HUES6 (cell line): ENCODE measurements around the gene NR3C2.

Source experiments
- H3K27ac ChIP-seq: 2 replicates; pipeline ENCODE4 v1.7.0; 2013; ENCODE audit warnings: low read depth, mild to moderate bottlenecking, low read length, inconsistent platforms
- H3K27me3 ChIP-seq: 2 replicates; pipeline ENCODE4 v1.6.1; 2013; ENCODE audit warnings: low read length; ENCODE audit not compliant: control insufficient read depth, insufficient read depth
- H3K36me3 ChIP-seq: 2 replicates; pipeline ENCODE4 v1.6.1; 2013; ENCODE audit warnings: low read length; ENCODE audit not compliant: control insufficient read depth, insufficient read depth
- H3K4me1 ChIP-seq: 2 replicates; pipeline ENCODE4 v1.6.1; 2013; ENCODE audit warnings: low read length; ENCODE audit not compliant: control insufficient read depth, insufficient read depth
- H3K4me3 ChIP-seq: 2 replicates; pipeline ENCODE4 v1.5.1; 2013; ENCODE audit warnings: low read depth, low read length
- H3K9ac ChIP-seq: one replicate; pipeline ENCODE4 v1.6.1; 2013; ENCODE audit warnings: mild to moderate bottlenecking, low read length
- H3K9me3 ChIP-seq: 2 replicates; pipeline ENCODE4 v1.6.1; 2013; ENCODE audit warnings: low read depth, low read length; ENCODE audit not compliant: control insufficient read depth, insufficient read depth

Gene NR3C2

GRCh38 chr4:148434075-148434773, 8.0 kb downstream of the NR3C2 start:
- Histone ChIP-seq H3K4me1 (no peaks in the 10 kb centered on the region), H3K4me3 (no peak overlapping the region), H3K27ac (no peak overlapping the region), H3K9ac (no peak overlapping the region), H3K36me3 (no peaks in the 10 kb centered on the region), H3K27me3 (no peaks in the 10 kb centered on the region), H3K9me3 (no peaks in the 10 kb centered on the region)

DNA sequence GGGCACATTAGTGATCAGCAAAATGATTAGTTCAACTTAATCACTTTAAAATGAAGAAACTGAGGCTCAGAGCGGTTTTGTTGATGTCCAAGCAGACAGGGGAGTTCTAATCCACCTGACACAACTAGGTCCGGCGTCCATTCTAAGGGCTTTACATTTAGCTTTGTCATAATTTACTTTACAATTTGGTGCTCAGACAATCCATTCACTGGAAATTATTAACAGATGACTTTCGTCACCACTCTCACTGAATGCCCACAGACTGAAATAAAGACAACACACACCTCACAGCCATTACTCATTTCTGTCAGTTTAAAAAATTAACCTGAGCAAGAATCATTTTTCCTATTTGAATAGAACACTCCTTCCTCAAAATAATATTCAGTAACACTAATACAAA, 10.8 kb downstream of the NR3C2 start:
- Histone ChIP-seq H3K4me1 (no peaks in the 10 kb centered on the region), H3K36me3 (no peaks in the 10 kb centered on the region), H3K9me3 (no peaks in the 10 kb centered on the region), H3K4me3 (no peak overlapping the region), H3K27me3 (no peaks in the 10 kb centered on the region), H3K9ac (no peak overlapping the region), H3K27ac (no peak overlapping the region)

DNA sequence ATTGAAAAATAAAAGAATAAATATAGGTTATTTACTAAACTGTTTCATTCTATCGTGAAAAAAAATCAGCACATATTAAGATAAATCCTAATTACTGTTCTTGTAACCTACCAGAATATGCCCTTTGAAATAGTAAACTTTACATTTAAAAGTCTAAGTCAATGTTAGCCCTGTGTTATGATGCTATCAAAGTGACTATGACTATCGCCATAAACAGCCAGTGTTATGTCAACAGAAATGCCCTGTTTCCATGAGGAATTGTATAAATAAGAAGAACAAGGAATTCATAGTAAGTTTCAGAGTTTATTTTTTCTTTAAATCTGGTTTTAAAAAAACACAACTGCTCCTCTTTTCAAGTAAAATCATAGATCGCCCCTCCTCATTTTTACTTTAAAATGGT, 11.4 kb downstream of the NR3C2 start:
- Histone ChIP-seq H3K4me3 (no peak overlapping the region), H3K9ac (no peak overlapping the region), H3K27ac (no peak overlapping the region)

DNA sequence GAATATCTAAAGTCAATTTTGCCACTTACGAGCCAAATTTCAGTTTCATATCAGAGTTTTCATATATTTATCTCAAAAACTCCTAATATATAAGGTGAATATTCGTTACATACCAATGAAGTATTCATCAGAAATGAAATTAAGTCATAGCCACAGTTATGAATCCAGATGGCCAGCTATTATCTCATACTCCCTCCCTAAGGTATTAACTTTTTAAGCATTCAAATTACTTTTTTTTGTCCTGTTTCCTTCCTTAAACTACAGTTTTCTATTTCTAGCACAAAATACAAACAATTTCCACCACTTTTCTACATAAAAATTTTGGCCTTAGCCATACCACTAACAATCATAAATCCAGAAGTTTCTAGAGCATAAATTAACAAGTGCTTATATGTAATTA, 13.0 kb downstream of the NR3C2 start:
- Histone ChIP-seq H3K27ac (no peak overlapping the region), H3K27me3 (no peaks in the 10 kb centered on the region), H3K9me3 (no peaks in the 10 kb centered on the region)

More for the DNA sequence above, 11.4 kb downstream of the NR3C2 start:
- Histone ChIP-seq H3K27me3 (no peaks in the 10 kb centered on the region), H3K36me3 (no peaks in the 10 kb centered on the region), H3K4me1 (no peaks in the 10 kb centered on the region), H3K9me3 (no peaks in the 10 kb centered on the region)

DNA sequence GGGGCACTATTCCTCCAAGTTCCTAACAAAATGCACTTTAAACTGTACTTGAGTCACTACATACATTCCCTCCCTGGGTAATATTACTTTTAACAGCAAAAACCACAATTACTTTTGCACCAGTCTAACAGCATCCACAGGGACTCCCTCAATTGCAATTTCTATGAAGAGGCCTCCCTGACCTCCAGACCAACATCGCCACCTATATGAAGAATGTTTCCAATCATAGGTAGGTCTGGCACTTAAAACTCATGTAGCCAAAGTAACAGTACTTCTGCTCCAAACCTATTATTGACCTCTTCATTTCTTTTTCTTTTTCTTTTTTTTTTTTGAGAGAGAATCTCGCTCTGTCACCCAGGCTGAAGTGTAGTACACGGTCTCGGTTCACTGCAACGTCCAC, 15.6 kb downstream of the NR3C2 start:
- Histone ChIP-seq H3K4me3 (no peak overlapping the region), H3K9me3 (no peaks in the 10 kb centered on the region), H3K4me1 (no peaks in the 10 kb centered on the region), H3K27me3 (no peaks in the 10 kb centered on the region), H3K36me3 (no peaks in the 10 kb centered on the region), H3K9ac (no peak overlapping the region), H3K27ac (no peak overlapping the region)

More for the DNA sequence above, 13.0 kb downstream of the NR3C2 start:
- Histone ChIP-seq H3K4me3 (no peak overlapping the region), H3K4me1 (no peaks in the 10 kb centered on the region), H3K9ac (no peak overlapping the region), H3K36me3 (no peaks in the 10 kb centered on the region)

GRCh38 chr4:148425327-148426110, 16.7 kb downstream of the NR3C2 start:
- Histone ChIP-seq H3K27ac (no peak overlapping the region), H3K27me3 (no peaks in the 10 kb centered on the region), H3K9me3 (no peaks in the 10 kb centered on the region), H3K4me3 (no peak overlapping the region), H3K4me1 (no peaks in the 10 kb centered on the region), H3K9ac (no peak overlapping the region), H3K36me3 (no peaks in the 10 kb centered on the region)

DNA sequence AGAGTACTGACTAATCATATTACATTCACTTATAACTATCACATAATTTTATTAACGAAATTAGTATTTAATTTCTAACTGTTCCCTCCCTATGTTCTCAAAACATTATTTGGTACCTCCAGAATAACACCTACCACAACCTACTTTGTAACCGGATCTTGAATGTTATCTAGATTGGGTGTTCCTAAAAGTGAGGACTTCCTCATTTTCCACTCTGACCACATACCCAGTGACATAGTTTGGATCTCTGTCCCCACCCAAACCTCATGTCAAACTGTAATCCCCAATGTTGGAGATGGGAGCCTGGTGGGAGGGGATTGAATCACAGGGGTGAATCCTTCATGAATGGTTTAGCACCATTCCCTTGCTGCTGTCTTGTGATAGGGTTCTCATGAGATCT, 21.8 kb downstream of the NR3C2 start:
- Histone ChIP-seq H3K9ac (no peak overlapping the region), H3K27ac (no peak overlapping the region), H3K9me3 (no peaks in the 10 kb centered on the region), H3K27me3 (no peaks in the 10 kb centered on the region), H3K4me1 (no peaks in the 10 kb centered on the region), H3K4me3 (no peak overlapping the region), H3K36me3 (no peaks in the 10 kb centered on the region)

DNA sequence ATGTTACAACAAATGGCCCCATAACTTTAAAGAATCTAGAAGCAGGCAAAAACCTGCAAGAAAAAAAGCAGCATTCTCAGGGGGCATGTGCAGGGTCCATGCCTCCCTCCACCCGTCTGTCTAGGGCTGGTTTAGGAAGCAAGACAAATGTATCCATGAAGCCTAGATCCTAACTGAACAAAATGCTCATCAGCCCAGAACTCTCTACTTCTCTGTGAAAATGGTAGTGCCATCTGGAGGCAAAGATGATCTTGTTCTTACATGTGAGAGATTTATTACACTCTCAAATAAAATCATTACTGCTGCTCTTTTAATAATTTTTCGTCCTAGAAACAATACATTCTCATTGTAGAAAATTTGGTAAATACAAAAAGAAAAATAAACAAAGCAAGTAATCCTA, 26.7 kb downstream of the NR3C2 start:
- Histone ChIP-seq H3K27ac (no peak overlapping the region), H3K36me3 (no peaks in the 10 kb centered on the region), H3K4me1 (no peaks in the 10 kb centered on the region), H3K9me3 (no peaks in the 10 kb centered on the region), H3K9ac (no peak overlapping the region), H3K27me3 (no peaks in the 10 kb centered on the region), H3K4me3 (no peak overlapping the region)

GRCh38 chr4:148412460-148412994, 29.7 kb downstream of the NR3C2 start:
- Histone ChIP-seq H3K9me3 (no peaks in the 10 kb centered on the region), H3K4me1 (no peaks in the 10 kb centered on the region), H3K36me3 (no peaks in the 10 kb centered on the region)

DNA sequence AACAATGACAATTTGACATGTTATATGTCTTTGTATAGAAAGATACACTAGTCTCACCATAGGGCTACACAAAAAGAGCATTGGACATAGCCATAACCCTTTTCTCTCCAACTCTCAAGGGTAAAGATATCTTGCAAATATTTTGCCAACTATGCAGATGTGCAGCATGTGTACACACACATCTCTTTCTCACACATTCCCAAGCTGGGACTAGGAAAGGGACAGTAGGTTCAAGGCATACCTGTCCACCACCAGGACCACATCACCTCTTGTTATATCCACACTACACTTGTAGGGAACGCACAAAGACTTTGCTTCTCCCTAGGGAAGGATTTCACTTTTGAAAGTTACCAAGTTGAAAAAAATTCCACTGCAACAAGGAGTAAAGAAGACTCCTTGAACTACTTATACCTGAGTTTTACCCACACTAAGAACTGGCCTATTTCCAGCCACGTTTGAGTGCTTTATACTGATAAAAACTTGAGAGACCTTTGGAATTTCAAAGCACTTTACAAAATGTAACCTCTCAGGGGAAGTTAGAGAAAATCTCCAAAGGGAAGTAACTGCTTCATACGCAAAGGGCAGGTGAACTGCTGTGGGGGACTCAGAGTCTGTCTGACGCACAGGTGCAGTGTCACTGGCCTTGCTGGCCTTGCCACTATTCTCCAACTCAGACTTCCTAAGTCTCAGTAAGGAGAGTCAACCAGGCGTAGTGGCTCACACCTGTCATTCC, 36.9 kb downstream of the NR3C2 start:
- no peak overlapping the region for H3K9ac ChIP-seq
- no peak overlapping the region for H3K4me3 ChIP-seq
- no peaks in the 10 kb centered on the region for H3K4me1 ChIP-seq
- no peak overlapping the region for H3K27ac ChIP-seq
- H3K9me3 ChIP-seq: no peaks in the 10 kb centered on the region
- no peaks in the 10 kb centered on the region for H3K27me3 ChIP-seq
- H3K36me3 ChIP-seq: no peaks in the 10 kb centered on the region

More at GRCh38 chr4:148412460-148412994, 29.7 kb downstream of the NR3C2 start:
- no peaks in the 10 kb centered on the region for H3K27me3 ChIP-seq
- H3K27ac ChIP-seq: no peak overlapping the region
- no peak overlapping the region for H3K4me3 ChIP-seq
- H3K9ac ChIP-seq: no peak overlapping the region

DNA sequence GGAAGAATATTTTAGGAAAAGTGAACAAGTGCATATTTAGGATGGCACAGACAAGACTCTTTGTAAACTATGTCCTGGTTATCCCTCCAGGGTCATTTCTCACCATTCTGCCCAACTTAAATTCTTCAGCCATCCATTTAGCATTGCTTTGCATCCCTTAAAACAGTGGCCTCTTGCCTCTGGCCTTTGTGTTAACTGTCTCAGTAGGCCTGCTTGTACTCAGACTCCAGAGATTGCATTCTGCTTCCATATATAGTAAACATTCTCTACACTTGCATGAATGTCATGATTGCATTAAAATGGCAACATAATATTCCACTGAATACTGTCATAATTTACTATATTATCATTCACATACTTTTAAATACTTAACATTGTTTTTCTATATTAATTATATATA, 43.2 kb downstream of the NR3C2 start:
- H3K4me3 ChIP-seq: no peak overlapping the region
- no peak overlapping the region for H3K27ac ChIP-seq
- no peaks in the 10 kb centered on the region for H3K36me3 ChIP-seq
- H3K27me3 ChIP-seq: no peaks in the 10 kb centered on the region
- no peaks in the 10 kb centered on the region for H3K9me3 ChIP-seq
- no peaks in the 10 kb centered on the region; the same call in 1 of the 2 replicates for H3K4me1 ChIP-seq
- no peak overlapping the region for H3K9ac ChIP-seq
